ENCODE measurements around the gene PSMB9.
A peak's percentile ranks its signal among the peaks of the same experiment; 100 is the strongest.

PSMB9 gene

GRCh38 chr6:32845384-32845884 is 8.6 kb upstream of the PSMB9 start:
- Mint-ChIP-seq H3K4me1 (ENCODE audit: low read depth) (peaks cover 85% of the 10 kb centered on the region), H3K27me3 (ENCODE audit: low read depth) (no peaks in the 10 kb centered on the region), H3K27ac (peak overlapping the region; percentile 100), H3K36me3 (ENCODE audit: low read depth) (peaks cover 92% of the 10 kb centered on the region), H3K4me3 (peak overlapping the region; percentile 99), H3K9me3 (no peaks in the 10 kb centered on the region)

GRCh38 chr6:32847004-32847403 is 7.0 kb upstream of the PSMB9 start:
- Mint-ChIP-seq H3K4me1 (ENCODE audit: low read depth) (peaks cover 83% of the 10 kb centered on the region), H3K27me3 (ENCODE audit: low read depth) (no peaks in the 10 kb centered on the region), H3K4me3 (peak overlapping the region; percentile 65), H3K27ac (peak overlapping the region; percentile 72), H3K9me3 (no peaks in the 10 kb centered on the region), H3K36me3 (ENCODE audit: low read depth) (peaks cover 92% of the 10 kb centered on the region)

GRCh38 chr6:32847795-32848194 is 6.2 kb upstream of the PSMB9 start:
- Mint-ChIP-seq H3K4me3 (peak overlapping the region; percentile 65), H3K27me3 (ENCODE audit: low read depth) (no peaks in the 10 kb centered on the region), H3K9me3 (no peaks in the 10 kb centered on the region), H3K36me3 (ENCODE audit: low read depth) (peaks cover 92% of the 10 kb centered on the region), H3K4me1 (ENCODE audit: low read depth) (peaks cover 76% of the 10 kb centered on the region), H3K27ac (peak overlapping the region; percentile 72)

GRCh38 chr6:32849126-32849525 is 4.9 kb upstream of the PSMB9 start:
- H3K27ac Mint-ChIP-seq, result peak overlapping the region; percentile 66
- H3K4me3 Mint-ChIP-seq, result peak overlapping the region; percentile 65
- H3K27me3 Mint-ChIP-seq (ENCODE audit: low read depth), result no peaks in the 10 kb centered on the region
- H3K9me3 Mint-ChIP-seq, result no peaks in the 10 kb centered on the region
- H3K4me1 Mint-ChIP-seq (ENCODE audit: low read depth), result peaks cover 69% of the 10 kb centered on the region
- peaks cover 84% of the 10 kb centered on the region for H3K36me3 Mint-ChIP-seq (ENCODE audit: low read depth)

GRCh38 chr6:32851025-32851424 is 3.0 kb upstream of the PSMB9 start:
- Mint-ChIP-seq H3K4me3 (peak overlapping the region; percentile 95), H3K9me3 (no peaks in the 10 kb centered on the region), H3K27me3 (ENCODE audit: low read depth) (no peaks in the 10 kb centered on the region), H3K27ac (peak overlapping the region; percentile 92), H3K36me3 (ENCODE audit: low read depth) (peaks cover 82% of the 10 kb centered on the region), H3K4me1 (ENCODE audit: low read depth) (peaks cover 62% of the 10 kb centered on the region)

- Mint-ChIP-seq H3K4me3 (peak overlapping the region; percentile 95), H3K27me3 (ENCODE audit: low read depth) (no peaks in the 10 kb centered on the region), H3K9me3 (no peaks in the 10 kb centered on the region)
Observed at GRCh38 chr6:32852018-32852843, 1.8 kb upstream of the PSMB9 start.

DNA sequence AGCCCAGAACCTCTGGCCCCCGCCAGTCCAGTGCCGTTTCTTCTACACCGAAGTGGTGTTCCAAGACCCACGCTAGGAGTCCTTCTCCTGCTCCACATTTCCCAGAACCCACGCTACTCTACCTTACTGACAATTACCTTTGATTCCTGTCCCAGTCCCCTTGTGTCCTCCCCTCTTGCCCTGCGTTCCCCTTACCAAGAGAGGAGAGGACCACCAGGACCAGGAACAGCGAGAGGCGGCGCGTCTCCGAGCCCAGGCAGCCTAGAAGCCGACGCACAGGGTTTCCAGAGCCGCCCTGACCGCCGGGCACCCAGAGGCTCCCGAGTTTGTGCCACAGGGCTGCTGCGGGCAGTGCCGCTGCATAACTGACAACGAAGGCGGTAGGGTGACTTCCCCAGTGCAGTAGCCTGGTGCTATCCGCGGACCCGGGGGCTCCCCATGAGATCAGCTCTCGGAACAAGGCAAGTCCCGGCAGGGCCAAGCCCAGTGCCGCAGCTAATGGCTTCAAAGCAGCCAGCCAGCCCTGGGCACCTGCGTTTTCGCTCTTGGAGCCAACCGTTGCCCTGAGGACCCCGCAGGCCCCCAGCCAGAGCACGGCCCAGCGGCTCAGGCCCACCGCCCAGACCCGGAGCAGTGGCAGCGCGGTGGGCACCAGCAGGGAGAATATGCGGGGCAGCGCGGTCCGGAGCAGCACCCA is 1.0 kb upstream of the PSMB9 start:
- Mint-ChIP-seq H3K9me3 (no peaks in the 10 kb centered on the region), H3K36me3 (ENCODE audit: low read depth) (peaks cover 79% of the 10 kb centered on the region), H3K4me1 (ENCODE audit: low read depth) (peaks cover 58% of the 10 kb centered on the region), H3K27me3 (ENCODE audit: low read depth) (no peaks in the 10 kb centered on the region), H3K4me3 (peak overlapping the region; percentile 95), H3K27ac (peak overlapping the region; percentile 92)

More at GRCh38 chr6:32852018-32852843, 1.8 kb upstream of the PSMB9 start:
- Mint-ChIP-seq H3K27ac (peak overlapping the region; percentile 92), H3K4me1 (ENCODE audit: low read depth) (peaks cover 58% of the 10 kb centered on the region), H3K36me3 (ENCODE audit: low read depth) (peaks cover 79% of the 10 kb centered on the region)

DNA sequence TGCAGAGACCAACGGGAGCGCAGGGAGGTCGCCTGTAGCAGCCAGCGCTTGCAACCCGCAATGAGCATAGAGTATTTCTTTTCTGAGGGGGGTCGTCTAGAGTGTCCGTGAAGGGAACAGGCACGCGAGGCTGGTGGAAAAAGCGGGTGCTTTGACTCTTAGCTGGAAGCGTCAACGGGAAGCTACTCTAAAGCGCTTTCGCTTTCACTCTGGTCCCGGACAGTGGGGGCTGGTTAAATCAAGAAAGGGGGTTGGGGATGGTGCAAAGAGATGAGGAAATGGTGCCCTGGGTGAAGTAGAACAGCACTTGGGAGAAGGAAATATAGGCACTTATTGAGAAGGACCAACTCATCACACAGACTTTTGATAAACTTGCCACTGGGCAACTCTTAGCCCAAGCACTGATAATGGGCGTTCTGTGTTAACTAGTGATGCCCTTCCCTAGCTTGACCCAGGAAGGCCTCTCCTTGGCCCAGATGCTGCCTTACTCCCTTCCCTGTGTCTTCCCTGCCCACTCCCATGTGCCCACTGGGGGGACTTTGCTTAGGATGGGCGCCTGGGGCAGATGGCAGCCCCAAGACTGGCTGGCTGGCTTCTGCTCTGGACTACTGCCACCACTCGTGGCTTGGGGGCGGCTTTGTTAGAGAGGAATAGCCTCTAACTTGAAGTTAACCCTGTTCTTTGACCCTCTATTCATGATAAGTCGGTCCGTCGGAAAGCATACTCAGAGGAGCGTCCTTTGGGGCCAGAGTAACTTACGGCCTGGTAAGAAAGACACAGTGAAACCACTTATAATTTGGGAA is 585 bp downstream of the PSMB9 start:
- Mint-ChIP-seq H3K9me3 (no peaks in the 10 kb centered on the region), H3K27me3 (ENCODE audit: low read depth) (no peaks in the 10 kb centered on the region), H3K4me1 (ENCODE audit: low read depth) (peaks cover 59% of the 10 kb centered on the region), H3K4me3 (peak overlapping the region; percentile 95), H3K27ac (peak overlapping the region; percentile 99), H3K36me3 (ENCODE audit: low read depth) (peaks cover 81% of the 10 kb centered on the region)

GRCh38 chr6:32855467-32856174 is 1.6 kb downstream of the PSMB9 start:
- peaks cover 78% of the 10 kb centered on the region for H3K36me3 Mint-ChIP-seq (ENCODE audit: low read depth)
- no peaks in the 10 kb centered on the region for H3K9me3 Mint-ChIP-seq
- no peaks in the 10 kb centered on the region for H3K27me3 Mint-ChIP-seq (ENCODE audit: low read depth)

DNA sequence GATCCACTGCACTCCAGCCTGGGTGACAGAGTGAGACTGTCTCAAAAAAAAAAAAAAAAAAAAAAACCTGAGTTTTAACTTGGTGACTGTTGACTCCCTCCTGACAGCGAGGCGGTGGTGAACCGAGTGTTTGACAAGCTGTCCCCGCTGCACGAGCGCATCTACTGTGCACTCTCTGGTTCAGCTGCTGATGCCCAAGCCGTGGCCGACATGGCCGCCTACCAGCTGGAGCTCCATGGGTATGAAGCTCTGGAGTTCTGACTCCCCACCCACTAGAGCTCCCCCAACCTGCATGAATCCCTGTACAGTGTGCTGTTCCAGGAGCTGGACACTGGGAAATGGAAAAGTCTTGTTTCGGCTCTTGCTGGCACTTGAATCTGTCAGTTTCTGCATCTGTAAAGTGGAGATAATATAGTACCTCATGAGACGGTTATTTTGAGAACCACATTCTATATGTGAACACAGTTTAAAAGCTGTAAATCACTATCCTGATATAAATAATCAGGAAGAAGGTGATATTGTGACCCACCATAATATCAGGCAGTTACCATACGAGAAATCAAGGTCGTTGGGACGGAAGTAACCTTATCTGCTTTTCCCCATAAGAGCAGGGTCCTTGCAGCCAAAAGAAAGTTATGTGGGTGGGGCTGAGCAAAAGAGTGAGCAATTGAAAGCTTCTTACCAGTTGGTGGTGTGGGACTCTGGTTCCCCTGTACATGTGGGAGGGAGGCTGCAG is 3.3 kb downstream of the PSMB9 start:
- Mint-ChIP-seq H3K9me3 (no peaks in the 10 kb centered on the region), H3K27me3 (ENCODE audit: low read depth) (no peaks in the 10 kb centered on the region), H3K4me1 (ENCODE audit: low read depth) (peaks cover 45% of the 10 kb centered on the region), H3K36me3 (ENCODE audit: low read depth) (peaks cover 74% of the 10 kb centered on the region), H3K4me3 (peak overlapping the region; percentile 12), H3K27ac (peak overlapping the region; percentile 23)

More at GRCh38 chr6:32855467-32856174, 1.6 kb downstream of the PSMB9 start:
- Mint-ChIP-seq H3K4me3 (peak overlapping the region; percentile 95), H3K27ac (peak overlapping the region; percentile 99), H3K4me1 (ENCODE audit: low read depth) (peaks cover 54% of the 10 kb centered on the region)

GRCh38 chr6:32858194-32858593 is 4.2 kb downstream of the PSMB9 start:
- H3K4me3 Mint-ChIP-seq, result no peak overlapping the region
- H3K27me3 Mint-ChIP-seq (ENCODE audit: low read depth), result no peaks in the 10 kb centered on the region
- H3K36me3 Mint-ChIP-seq (ENCODE audit: low read depth), result peaks cover 71% of the 10 kb centered on the region
- H3K4me1 Mint-ChIP-seq (ENCODE audit: low read depth), result peaks cover 48% of the 10 kb centered on the region
- H3K9me3 Mint-ChIP-seq, result no peaks in the 10 kb centered on the region
- peak overlapping the region; percentile 4 for H3K27ac Mint-ChIP-seq

- H3K4me3 Mint-ChIP-seq, result no peak overlapping the region
- peaks cover 51% of the 10 kb centered on the region for H3K4me1 Mint-ChIP-seq (ENCODE audit: low read depth)
- no peaks in the 10 kb centered on the region for H3K27me3 Mint-ChIP-seq (ENCODE audit: low read depth)
- peak overlapping the region; percentile 26 for H3K27ac Mint-ChIP-seq
- no peaks in the 10 kb centered on the region for H3K9me3 Mint-ChIP-seq
- peaks cover 60% of the 10 kb centered on the region for H3K36me3 Mint-ChIP-seq (ENCODE audit: low read depth)
Observed at GRCh38 chr6:32860674-32861073, 6.7 kb downstream of the PSMB9 start.

DNA sequence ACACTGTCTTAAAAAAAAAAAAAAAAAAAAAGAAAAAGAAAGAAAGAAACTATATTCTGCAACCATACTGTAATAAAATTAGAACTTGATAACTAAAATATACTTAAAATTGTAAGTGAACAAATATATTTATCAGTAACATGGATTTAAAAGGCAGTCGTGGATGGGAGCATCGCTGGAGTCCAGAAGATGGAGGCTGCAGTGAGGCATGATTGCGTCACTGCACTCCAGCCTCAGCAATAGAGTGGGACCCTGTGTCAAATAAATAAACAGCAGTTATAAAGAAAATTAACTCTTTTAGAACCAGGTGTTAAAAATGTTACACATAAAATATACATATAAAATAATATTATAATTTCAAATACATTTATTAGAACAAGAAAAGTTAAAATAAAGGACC is 8.7 kb downstream of the PSMB9 start:
- no peaks in the 10 kb centered on the region for H3K9me3 Mint-ChIP-seq
- H3K36me3 Mint-ChIP-seq (ENCODE audit: low read depth), result peaks cover 44% of the 10 kb centered on the region
- H3K4me1 Mint-ChIP-seq (ENCODE audit: low read depth), result peaks cover 56% of the 10 kb centered on the region

More for the DNA sequence above, 8.7 kb downstream of the PSMB9 start:
- no peak overlapping the region for H3K4me3 Mint-ChIP-seq
- H3K27ac Mint-ChIP-seq, result no peak overlapping the region
- H3K27me3 Mint-ChIP-seq (ENCODE audit: low read depth), result no peaks in the 10 kb centered on the region
